Right lobe of liver (tissue), 4 donors: ENCODE results near the gene SLC25A43.

ENCODE experiments used
- POLR2A ChIP-seq: fragments of 450-650 bp; IDR thresholded peaks from one replicate; pipeline ENCODE4 v1.6.1; 2017; ENCODE audit warnings: antibody characterized with exemption, mild to moderate bottlenecking
- TF ChIP-seq, protein P1 (sequence below), 4 donors: fragments of 200-600 bp in 3 of 4; fragments of 450-650 bp in 1 of 4; IDR thresholded peaks; one replicate each; pipeline versions ENCODE4 v1.5.1 to v1.8.0; 2016 to 2022; ENCODE audit warnings: antibody characterized with exemption in 4 of 4, mild to moderate bottlenecking in 2 of 4
- donor health status: DM: no; HTN: no; CAD: no.
- donor health status: DM: no; HTN: no; CAD: no.
- donor health status: DM: no; HTN: yes; CAD: no.

- TF ChIP-seq, protein P1, sequence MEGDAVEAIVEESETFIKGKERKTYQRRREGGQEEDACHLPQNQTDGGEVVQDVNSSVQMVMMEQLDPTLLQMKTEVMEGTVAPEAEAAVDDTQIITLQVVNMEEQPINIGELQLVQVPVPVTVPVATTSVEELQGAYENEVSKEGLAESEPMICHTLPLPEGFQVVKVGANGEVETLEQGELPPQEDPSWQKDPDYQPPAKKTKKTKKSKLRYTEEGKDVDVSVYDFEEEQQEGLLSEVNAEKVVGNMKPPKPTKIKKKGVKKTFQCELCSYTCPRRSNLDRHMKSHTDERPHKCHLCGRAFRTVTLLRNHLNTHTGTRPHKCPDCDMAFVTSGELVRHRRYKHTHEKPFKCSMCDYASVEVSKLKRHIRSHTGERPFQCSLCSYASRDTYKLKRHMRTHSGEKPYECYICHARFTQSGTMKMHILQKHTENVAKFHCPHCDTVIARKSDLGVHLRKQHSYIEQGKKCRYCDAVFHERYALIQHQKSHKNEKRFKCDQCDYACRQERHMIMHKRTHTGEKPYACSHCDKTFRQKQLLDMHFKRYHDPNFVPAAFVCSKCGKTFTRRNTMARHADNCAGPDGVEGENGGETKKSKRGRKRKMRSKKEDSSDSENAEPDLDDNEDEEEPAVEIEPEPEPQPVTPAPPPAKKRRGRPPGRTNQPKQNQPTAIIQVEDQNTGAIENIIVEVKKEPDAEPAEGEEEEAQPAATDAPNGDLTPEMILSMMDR (IDR thresholded peaks at IDR 0.05), result no peak
- TF ChIP-seq POLR2A, result no peak
Observed at GRCh38 chrX:119427795-119428185, 28.7 kb downstream of the SLC25A43 start.
